GM18858 (cell line): ENCODE data around the gene KIF26B.
"Not testable (repeated sequence)": the region's sequence is repeated elsewhere in the genome, so short reads cannot be mapped to it uniquely, and the experiment has no call there.

ENCODE experiments used
- ATAC-seq: cut with Tn5 transposase; IDR thresholded peaks from one replicate; pipeline ENCODE4 v1.9.1; 2021; ENCODE audit not compliant: unreplicated experiment

Gene KIF26B

DNA sequence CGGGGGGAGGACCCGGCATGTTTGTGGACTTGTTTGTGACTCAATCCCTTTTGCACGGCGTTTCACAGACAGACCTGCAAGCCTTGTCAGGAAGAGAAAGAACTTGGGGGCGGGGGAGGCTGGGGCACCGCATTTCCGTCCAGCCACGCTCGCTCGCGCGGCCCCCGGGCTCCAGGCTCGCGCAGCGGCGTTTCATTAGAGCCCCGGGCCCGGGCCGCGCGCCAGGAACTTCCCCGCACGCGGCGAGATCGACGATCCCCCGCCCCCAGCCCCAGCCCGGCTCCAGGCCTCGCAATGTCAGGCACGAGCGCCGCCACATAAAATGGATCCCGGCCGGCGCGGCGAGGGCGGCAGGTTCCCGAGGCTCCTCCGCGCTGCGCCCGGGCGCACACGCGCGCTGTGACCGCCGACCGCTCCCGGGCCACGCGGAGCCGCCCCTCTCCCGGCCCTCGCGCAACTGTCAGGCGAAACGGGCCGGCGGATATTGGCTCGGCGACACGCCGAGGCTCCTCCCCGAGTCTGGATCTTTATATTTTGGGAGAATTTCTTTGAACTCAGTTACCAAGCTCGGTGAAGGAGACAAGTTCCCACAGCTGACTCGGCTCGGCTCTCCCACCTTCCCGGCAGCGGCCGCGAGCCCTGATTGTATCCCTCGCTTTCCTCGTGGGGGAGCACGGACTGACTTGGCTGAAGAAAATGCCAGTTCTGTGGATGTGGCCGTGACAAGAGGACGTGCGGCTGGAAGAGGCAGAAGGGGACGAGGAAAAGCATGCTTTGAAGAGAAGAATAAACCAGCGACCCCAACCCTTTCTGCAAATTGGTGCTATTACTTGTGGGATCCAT is at the start of gene KIF26B:
Gene KIF26B (plus strand): TSS at position 557 of the 843 bp plus-strand sequence. CDS start 440 bp downstream, outside the sequence.
- ATAC-seq: no peak

DNA sequence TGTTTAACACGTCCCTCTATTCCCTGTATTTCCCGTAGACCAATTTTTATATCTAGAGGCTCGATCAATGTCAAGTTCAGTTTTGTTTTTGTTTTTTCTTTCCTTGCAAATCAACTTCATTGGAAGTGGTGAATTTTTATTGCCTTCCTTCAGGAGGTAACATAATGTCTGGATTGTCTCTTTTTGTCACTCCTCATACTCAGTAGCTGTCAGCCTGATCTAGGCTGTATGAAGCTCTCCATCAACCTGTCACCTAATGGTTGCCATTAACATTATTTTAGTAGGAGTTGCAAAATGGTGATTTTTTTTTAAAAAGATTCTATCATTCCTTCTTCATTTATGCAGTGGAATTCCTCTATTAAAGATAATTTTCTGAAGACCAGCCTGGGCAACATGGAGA is 49.7 kb upstream of the KIF26B start:
- no peak for ATAC-seq

DNA sequence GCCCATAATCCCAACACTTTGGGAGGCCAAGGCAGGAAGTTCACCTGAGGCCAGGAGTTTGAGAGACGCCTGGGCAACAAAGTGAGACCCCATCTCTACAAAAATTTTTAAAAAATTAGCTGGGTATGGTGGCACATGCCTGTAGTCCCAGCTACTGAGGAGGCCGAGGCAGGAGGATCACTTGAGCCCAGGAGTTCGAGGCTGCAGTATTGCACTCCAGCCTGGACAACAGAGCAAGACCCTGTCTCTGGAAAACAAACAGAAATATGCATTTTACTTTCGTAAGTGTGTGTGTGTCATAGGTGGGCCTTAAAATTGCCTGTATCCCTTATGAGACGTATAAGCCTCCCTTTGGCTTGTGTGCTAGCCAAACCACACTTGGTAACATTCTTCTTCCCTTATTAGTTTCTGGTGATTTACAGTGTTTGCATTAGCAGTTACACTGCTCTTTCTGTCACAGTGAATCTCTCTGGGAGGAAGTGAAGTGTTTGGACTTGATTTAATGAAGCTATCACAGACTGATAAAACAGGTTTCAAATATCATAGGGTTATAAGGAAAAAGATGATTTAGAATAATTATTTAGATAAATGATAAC is 48.9 kb upstream of the KIF26B start:
- no peak for ATAC-seq

GRCh38 chr1:245107776-245108114 is 47.0 kb upstream of the KIF26B start:
- no peak for ATAC-seq

DNA sequence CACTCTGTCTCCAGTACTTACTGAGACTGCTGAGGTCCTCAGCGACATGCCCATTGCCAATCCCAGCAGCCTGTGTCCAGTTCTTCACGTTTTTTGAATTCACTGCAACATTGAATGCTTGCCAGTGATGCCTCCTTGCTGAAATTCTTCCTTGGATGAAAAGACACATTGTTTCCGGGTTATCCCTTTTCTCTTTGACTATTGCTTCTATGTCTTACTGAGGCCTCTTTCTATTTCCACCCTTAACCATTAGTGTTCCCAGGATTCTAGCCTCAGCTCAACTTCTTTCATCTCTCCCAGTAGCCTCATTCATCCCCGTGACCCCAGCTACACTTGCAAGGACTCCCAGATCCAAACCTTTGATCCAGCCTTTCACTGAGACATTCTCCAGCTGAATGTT is 46.5 kb upstream of the KIF26B start:
- ATAC-seq: no peak

- ATAC-seq: no peak
These were observed 45.9 kb upstream of the KIF26B start for GRCh38 chr1:245108909-245109308.

DNA sequence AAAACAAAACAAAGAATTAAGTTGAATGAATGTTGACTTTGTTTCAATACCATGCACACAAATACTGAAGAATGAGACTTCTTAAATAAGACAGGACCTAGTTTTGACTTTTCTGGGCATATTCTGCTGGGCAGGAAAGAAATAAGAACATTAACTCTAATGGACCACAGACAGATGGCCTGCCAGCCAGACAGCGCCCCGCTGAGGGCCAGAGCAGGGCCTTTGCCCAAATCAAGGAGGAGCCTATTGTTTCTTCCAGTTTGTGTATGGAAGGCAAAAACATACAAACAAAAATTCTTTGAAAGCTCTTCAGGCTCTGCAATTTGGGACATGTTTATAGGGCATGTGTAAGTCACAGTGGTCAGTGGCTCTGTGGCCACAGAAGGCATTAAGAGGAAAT is 44.4 kb upstream of the KIF26B start:
- no peak for ATAC-seq

- no peak for ATAC-seq
These were observed 43.7 kb upstream of the KIF26B start for GRCh38 chr1:245111073-245111472.

DNA sequence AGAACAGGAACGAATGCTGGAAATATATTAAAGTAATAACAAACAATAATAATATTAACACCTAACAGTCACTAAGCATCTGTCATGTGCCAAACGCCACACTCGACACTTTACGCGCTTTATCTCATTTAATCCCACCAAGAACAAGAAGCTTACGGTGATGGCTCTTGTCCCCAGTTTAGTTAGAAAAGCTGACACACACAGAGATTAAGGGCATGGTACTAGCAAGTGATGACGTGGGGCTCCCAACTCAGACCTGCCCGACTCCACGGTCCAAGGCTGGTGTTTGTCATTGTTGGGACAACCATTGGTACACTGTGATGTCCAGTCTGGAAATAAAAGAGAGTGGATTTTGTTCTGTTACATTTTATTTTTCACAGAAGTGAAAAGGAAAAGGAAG is 41.1 kb upstream of the KIF26B start:
- ATAC-seq: no peak

- no peak for ATAC-seq
These were observed 38.7 kb upstream of the KIF26B start for GRCh38 chr1:245116131-245116530.

- ATAC-seq: no peak
These were observed 38.0 kb upstream of the KIF26B start for GRCh38 chr1:245116751-245117150.

- ATAC-seq: no peak
These were observed 36.7 kb upstream of the KIF26B start for GRCh38 chr1:245118066-245118465.

GRCh38 chr1:245118806-245119205 is 36.0 kb upstream of the KIF26B start:
- no peak for ATAC-seq

DNA sequence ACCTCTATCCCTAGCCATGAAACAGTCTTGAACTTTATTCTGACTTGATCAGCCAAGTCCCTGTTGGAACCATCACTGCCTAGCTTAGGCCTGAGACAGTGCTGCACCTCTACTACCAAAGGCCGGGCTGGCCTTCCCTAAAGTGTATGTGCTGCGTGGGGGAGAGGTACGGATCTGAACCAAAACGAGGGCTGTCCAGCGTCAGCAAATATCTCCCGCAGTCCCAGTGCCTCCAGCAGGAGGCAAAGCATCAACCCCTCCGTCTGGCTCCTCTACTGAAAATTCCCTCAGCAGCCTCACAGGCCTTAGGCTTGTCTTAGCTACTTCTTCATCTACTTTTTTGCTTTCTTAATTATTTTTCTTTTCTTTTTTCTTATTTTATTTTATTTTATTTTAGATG is 33.3 kb upstream of the KIF26B start:
- no peak for ATAC-seq

GRCh38 chr1:245124241-245124640 is 30.5 kb upstream of the KIF26B start:
- no peak for ATAC-seq

DNA sequence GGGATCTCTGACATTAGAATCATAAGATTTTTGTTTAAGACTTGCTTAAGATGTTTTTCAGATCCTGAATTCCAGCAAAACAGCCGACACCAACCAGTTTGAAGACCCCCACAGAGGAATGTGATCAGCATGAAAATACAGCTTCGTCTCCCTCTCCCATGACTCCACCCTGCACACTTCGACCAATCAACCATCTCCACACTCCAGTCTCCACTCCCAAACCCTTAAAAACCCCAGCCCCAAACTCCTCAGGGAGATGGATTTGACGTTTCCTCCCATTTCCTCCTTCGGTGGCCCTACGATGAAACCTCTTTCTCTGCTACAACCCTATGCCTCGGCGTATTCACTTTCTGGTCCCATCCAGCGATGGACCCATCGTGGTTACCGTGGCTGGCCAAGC is 30.1 kb upstream of the KIF26B start:
- no peak for ATAC-seq

DNA sequence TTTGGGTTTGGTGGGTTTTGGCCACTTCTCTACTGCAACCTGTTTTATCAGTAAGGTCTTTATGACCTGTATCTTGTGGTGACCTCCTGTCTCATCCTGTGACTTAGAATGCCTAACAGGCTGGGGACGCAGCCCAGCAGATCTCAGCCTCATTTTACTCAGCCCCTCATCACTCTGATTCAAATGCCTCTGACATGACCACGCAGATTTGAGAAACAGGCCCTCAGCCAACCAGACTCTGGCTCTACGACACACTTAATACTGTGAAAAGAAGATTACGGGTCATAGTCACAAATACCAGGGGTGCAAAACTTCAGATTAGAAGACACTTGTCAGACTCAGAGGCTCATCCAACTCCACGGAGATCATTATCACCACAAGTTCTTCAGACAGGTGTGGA is 28.3 kb upstream of the KIF26B start:
- no peak for ATAC-seq

- no peak for ATAC-seq
These were observed 26.2 kb upstream of the KIF26B start for GRCh38 chr1:245128381-245129101.

GRCh38 chr1:245129319-245130240 is 25.2 kb upstream of the KIF26B start:
- no peak for ATAC-seq

- not testable (repeated sequence) for ATAC-seq
These were observed 24.3 kb upstream of the KIF26B start for GRCh38 chr1:245130281-245131025.
